ENCODE measurements around the gene ZSWIM9. TPM values are rescaled to one million over a fixed set of nuclear protein-coding genes. Genes with fewer than 3 reads are reported as not detected.

Gene ZSWIM9
- total and polyA plus RNA-seq, 9 donors = 3.2 to 11.9 (median 7.5) TPM

DNA sequence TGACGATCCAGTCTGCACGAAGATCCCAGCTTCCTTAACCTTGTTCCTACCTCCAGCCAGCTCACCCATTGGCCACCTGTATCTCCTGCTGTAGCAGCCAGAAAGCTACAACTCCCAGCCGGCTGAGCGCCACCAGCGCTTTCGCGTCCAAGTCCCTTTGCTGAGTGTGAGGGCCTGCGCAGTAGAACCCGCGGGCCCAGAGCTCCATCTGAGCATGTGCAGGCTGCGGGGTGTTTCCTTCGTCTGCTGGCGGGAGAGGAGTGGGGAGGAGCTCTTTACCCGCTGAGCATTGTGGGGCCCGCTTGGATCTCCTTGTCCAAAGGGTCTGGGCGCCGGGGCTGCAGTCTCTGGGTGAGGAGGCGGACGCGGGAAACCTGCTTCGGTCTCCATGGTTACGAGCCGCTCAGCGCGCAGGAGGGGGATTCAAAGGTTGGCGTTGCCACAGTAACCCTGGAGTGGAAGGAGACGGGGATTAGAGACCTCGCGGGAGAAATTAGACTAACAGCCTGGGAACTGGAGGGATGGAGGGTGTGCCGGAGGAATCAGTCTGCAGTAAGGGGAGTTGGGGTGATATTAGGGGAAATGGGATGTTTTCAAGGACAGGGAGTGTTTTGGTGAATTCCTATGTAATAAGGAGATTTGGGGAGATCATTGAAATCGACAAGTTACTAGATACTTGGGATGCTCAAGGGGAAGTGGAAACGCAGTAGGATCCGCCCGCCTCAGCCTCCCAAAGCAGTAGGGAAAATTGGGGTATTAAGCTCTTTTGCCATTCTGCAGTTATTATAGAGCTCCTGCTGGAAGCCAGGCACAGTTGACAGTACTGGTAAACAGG, 33.5 kb downstream of the ZSWIM9 start:
- Histone ChIP-seq H3K4me1 (ENCODE audit: insufficient read depth) (peaks cover 3% of the 10 kb centered on the region), H3K4me3 (peak overlapping the region; percentile 63), H3K9me3 (no peaks in the 10 kb centered on the region), H3K36me3 (no peaks in the 10 kb centered on the region), H3K27me3 (no peaks in the 10 kb centered on the region), H3K27ac (peak overlapping the region in 1 of 2 donors; percentile 35)
- intact Hi-C loops (cut with DNase I) = no loop called here
- TF ChIP-seq, protein P1, sequence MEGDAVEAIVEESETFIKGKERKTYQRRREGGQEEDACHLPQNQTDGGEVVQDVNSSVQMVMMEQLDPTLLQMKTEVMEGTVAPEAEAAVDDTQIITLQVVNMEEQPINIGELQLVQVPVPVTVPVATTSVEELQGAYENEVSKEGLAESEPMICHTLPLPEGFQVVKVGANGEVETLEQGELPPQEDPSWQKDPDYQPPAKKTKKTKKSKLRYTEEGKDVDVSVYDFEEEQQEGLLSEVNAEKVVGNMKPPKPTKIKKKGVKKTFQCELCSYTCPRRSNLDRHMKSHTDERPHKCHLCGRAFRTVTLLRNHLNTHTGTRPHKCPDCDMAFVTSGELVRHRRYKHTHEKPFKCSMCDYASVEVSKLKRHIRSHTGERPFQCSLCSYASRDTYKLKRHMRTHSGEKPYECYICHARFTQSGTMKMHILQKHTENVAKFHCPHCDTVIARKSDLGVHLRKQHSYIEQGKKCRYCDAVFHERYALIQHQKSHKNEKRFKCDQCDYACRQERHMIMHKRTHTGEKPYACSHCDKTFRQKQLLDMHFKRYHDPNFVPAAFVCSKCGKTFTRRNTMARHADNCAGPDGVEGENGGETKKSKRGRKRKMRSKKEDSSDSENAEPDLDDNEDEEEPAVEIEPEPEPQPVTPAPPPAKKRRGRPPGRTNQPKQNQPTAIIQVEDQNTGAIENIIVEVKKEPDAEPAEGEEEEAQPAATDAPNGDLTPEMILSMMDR (IDR thresholded peaks at IDR 0.05) = no peak
- no peak for TF ChIP-seq POLR2A (IDR thresholded peaks at IDR 0.05)
- TF ChIP-seq EP300 (IDR thresholded peaks at IDR 0.05) = no peak
- DNase-seq = peak; percentile 87 to 93 (median 90)
- 0 to 1% (median 0%) methylated on average over 34 of the region's 34 CpGs for WGBS, 3 donors

DNA sequence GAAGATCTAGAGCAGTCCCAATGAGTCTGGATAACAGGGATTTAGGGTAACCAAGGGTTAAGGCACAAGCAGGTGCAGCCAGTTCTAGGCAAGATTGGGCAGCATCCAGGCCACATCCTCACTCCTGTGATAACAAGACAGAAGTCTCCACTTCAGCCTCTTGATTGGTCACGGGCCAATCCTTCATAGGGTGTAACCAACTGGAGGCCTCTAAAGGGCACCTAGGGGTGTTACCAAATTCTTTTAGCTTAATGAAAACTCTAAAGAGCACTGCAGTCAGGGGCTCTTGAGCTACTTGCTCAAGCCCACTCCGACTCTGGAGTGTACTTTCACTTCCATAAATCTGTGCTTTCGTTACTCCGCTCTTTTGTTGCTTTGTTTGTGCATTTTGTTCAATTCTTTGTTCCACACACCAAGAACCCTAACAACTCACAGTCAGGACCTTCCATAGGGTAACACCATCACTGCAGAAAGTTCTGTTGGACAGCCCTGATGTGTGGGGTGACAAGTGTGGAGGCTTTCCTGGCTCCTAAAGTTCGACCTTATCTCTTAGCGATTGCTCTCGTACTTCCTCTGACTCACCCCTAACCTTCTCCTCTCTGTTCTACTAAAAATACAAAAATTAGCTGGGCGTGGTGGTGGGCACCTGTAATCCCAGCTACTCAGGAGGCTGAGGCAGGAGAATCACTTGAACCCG, 36.1 kb downstream of the ZSWIM9 start:
- Histone ChIP-seq H3K27ac (no peak overlapping the region), H3K4me1 (ENCODE audit: insufficient read depth) (peaks cover 3% of the 10 kb centered on the region), H3K36me3 (no peaks in the 10 kb centered on the region), H3K9me3 (no peaks in the 10 kb centered on the region), H3K27me3 (no peaks in the 10 kb centered on the region), H3K4me3 (no peak overlapping the region)
- no peak for DNase-seq
- TF ChIP-seq POLR2A (IDR thresholded peaks at IDR 0.05) = no peak
- TF ChIP-seq EP300 (IDR thresholded peaks at IDR 0.05) = no peak
- TF ChIP-seq, protein P1 (IDR thresholded peaks at IDR 0.05) = no peak
- 80 to 87% (median 86%) methylated on average over 9 of the region's 9 CpGs for WGBS, 3 donors
- intact Hi-C loops (cut with DNase I) = no loop called here

DNA sequence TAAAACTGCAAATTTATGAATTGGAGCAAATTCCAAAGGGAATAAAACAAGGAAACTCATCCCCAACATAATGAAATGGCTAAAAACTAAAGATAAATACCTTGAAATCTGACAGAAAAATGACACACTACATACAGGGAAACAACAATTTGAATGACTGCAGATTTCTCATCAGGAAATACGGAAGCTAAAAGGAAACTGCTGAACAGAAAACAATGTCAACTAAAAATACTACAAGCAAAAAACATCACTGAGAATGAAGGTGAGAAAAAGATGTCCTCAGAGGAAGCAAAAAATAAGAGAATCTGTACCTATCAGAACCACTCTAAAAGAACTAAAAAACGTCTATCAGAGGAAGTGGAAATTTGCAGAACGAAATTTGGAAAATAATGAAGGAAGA, 39.5 kb downstream of the ZSWIM9 start:
- TF ChIP-seq, protein P1 (IDR thresholded peaks at IDR 0.05) = no peak
- no peak for TF ChIP-seq POLR2A (IDR thresholded peaks at IDR 0.05)
- TF ChIP-seq EP300 (IDR thresholded peaks at IDR 0.05) = no peak
- no peak for DNase-seq
- 63 to 68% (median 65%) methylated on average over 3 of the region's 3 CpGs for WGBS, 3 donors
- Histone ChIP-seq H3K36me3 (no peaks in the 10 kb centered on the region), H3K4me3 (no peak overlapping the region), H3K27ac (no peak overlapping the region), H3K4me1 (ENCODE audit: insufficient read depth) (no peaks in the 10 kb centered on the region), H3K27me3 (no peaks in the 10 kb centered on the region), H3K9me3 (no peaks in the 10 kb centered on the region)
- intact Hi-C loops (cut with DNase I) = no loop called here

DNA sequence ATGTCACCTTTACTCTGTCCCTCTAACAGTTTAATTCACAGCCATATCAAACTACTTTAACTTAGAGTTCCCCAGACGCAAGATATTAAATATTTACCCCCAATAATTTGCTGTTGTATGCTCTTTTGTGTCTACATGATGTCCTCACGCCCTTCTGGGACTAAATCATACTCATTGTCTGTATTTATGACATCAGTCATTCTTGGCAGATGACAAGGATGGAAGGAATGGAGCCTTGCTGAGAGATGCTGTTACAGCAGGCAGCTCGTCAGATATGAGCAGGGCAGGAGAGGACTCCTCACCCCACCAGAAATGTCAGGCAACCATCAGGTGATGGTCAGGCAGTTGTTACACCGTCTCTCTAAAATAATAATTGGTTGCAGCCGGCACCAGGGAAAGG, 43.5 kb downstream of the ZSWIM9 start:
- Histone ChIP-seq H3K4me3 (no peak overlapping the region), H3K9me3 (no peaks in the 10 kb centered on the region), H3K4me1 (ENCODE audit: insufficient read depth) (no peaks in the 10 kb centered on the region), H3K27me3 (no peaks in the 10 kb centered on the region), H3K27ac (no peak overlapping the region), H3K36me3 (no peaks in the 10 kb centered on the region)
- DNase-seq = no peak
- 92 to 96% (median 93%) methylated on average over 5 of the region's 5 CpGs for WGBS, 3 donors
- TF ChIP-seq EP300 (IDR thresholded peaks at IDR 0.05) = no peak
- TF ChIP-seq POLR2A (IDR thresholded peaks at IDR 0.05) = no peak
- TF ChIP-seq, protein P1 (IDR thresholded peaks at IDR 0.05) = no peak
- intact Hi-C loops (cut with DNase I) = no loop called here
